Upper lobe of left lung (tissue), 6 donors: ENCODE results near the gene TP53I3. TPM values are rescaled to one million over a fixed set of nuclear protein-coding genes. Genes with fewer than 3 reads are reported as not detected.
"Not testable (repeated sequence)": the region's sequence is repeated elsewhere in the genome, so short reads cannot be mapped to it uniquely, and the experiment has no call there.

Experiments used
- ATAC-seq, 2 donors: fragments of 200-7000 bp; cut with Tn5 transposase; one replicate each; pipeline ENCODE4 v1.9.1; 2022; ENCODE audit warnings: mild to moderate bottlenecking in 2 of 2, moderate library complexity in 2 of 2; ENCODE audit not compliant: low FRiP score in 2 of 2
- DNase-seq, 2 donors: peaks; one replicate each; pipeline ENCODE4 v3.0.0-alpha.2; 2019 to 2020
- H3K27ac ChIP-seq, 4 donors: fragments of 200-600 bp; sonication (generic); one replicate each; pipeline ENCODE4 v1.5.1; 2016 to 2019
- H3K27me3 ChIP-seq, 4 donors: fragments of 200-600 bp; sonication (generic); one replicate each; pipeline ENCODE4 v1.5.1; 2017 to 2019
- H3K36me3 ChIP-seq, 4 donors: fragments of 200-600 bp; sonication (generic); one replicate each; pipeline ENCODE4 v1.5.1; 2016 to 2019
- H3K4me1 ChIP-seq, 4 donors: fragments of 200-600 bp; sonication (generic); one replicate each; pipeline ENCODE4 v1.5.1; 2018 to 2019
- H3K4me3 ChIP-seq, 4 donors: fragments of 200-600 bp; sonication (generic); one replicate each; pipeline ENCODE4 v1.5.1; 2017 to 2019; ENCODE audit warnings: mild to moderate bottlenecking in 2 of 4, moderate library complexity in 1 of 4
- H3K9me3 ChIP-seq, 4 donors: fragments of 200-600 bp; sonication (generic); one replicate each; pipeline ENCODE4 v1.5.1; 2018 to 2019
- EP300 ChIP-seq, 4 donors: sonication (generic); formaldehyde crosslinking; IDR thresholded peaks; one replicate each; pipeline ENCODE4 v1.5.1; 2017; ENCODE audit warnings: antibody characterized with exemption in 4 of 4, control low read depth in 2 of 4
- POLR2A ChIP-seq, 4 donors: fragments of 450-650 bp; IDR thresholded peaks; one replicate each; pipeline ENCODE4 v1.5.1; 2016 to 2017; ENCODE audit warnings: antibody characterized with exemption in 4 of 4, mild to moderate bottlenecking in 2 of 4
- POLR2AphosphoS5 ChIP-seq, 2 donors: sonication (generic); formaldehyde crosslinking; IDR thresholded peaks; one replicate each; pipeline ENCODE4 v1.5.1; 2017; ENCODE audit warnings: antibody characterized with exemption in 2 of 2
- WGBS, 2 donors: methylation state at CpG; one replicate each; pipeline ENCODE4 v1.1.5; 2017 to 2018; 5-methylcytosine and 5-hydroxymethylcytosine counted together
- total RNA-seq, 6 donors: library from RNA; depleted of rRNA in 4 of 6; stranded (reverse); fragments of >200 nt in 4 of 6; gene quantifications; one replicate each; pipeline versions ENCODE4 v1.1.0 to v1.2.1, GENCODE V29; 2016 to 2021
- TF ChIP-seq, protein P1 (sequence below), 6 experiments: fragments of 450-650 bp in 4 of 6; fragments of 200-600 bp in 2 of 6; sonication (generic) in 2 of 6; IDR thresholded peaks; one replicate each; pipeline ENCODE4 v1.5.1; 2016 to 2019; ENCODE audit warnings: antibody characterized with exemption in 6 of 6
- donor health status: DM: no; HTN: no; CAD: no; lungs with moderate emphysema.
- donor health status: DM: no; HTN: yes; CAD: no; lungs with severe emphysema.

Gene TP53I3
- total RNA-seq, 6 donors from 2014 or later, result 27.0 to 110 (median 69.6) TPM

GRCh38 chr2:24117902-24118301 is 33.3 kb upstream of the TP53I3 start:
- H3K36me3 ChIP-seq, result no peaks in the 10 kb centered on the region
- H3K4me3 ChIP-seq, result no peak overlapping the region
- 77 to 83% methylated on average over 1 of the region's 1 CpG for WGBS, 2 donors
- no peak overlapping the region for H3K27ac ChIP-seq
- DNase-seq, result no peak
- H3K27me3 ChIP-seq, result no peaks in the 10 kb centered on the region
- ATAC-seq, result no peak
- peaks cover 0 to 5% (median 0%) of the 10 kb centered on the region in 4 donors for H3K9me3 ChIP-seq
- peaks cover 5 to 10% (median 5%) of the 10 kb centered on the region in 4 donors for H3K4me1 ChIP-seq
- TF ChIP-seq POLR2AphosphoS5 (IDR thresholded peaks at IDR 0.05) (no peak), POLR2A (IDR thresholded peaks at IDR 0.05) (no peak), EP300 (IDR thresholded peaks at IDR 0.05) (no peak)
- TF ChIP-seq, protein P1, sequence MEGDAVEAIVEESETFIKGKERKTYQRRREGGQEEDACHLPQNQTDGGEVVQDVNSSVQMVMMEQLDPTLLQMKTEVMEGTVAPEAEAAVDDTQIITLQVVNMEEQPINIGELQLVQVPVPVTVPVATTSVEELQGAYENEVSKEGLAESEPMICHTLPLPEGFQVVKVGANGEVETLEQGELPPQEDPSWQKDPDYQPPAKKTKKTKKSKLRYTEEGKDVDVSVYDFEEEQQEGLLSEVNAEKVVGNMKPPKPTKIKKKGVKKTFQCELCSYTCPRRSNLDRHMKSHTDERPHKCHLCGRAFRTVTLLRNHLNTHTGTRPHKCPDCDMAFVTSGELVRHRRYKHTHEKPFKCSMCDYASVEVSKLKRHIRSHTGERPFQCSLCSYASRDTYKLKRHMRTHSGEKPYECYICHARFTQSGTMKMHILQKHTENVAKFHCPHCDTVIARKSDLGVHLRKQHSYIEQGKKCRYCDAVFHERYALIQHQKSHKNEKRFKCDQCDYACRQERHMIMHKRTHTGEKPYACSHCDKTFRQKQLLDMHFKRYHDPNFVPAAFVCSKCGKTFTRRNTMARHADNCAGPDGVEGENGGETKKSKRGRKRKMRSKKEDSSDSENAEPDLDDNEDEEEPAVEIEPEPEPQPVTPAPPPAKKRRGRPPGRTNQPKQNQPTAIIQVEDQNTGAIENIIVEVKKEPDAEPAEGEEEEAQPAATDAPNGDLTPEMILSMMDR (IDR thresholded peaks at IDR 0.05), result no peak

DNA sequence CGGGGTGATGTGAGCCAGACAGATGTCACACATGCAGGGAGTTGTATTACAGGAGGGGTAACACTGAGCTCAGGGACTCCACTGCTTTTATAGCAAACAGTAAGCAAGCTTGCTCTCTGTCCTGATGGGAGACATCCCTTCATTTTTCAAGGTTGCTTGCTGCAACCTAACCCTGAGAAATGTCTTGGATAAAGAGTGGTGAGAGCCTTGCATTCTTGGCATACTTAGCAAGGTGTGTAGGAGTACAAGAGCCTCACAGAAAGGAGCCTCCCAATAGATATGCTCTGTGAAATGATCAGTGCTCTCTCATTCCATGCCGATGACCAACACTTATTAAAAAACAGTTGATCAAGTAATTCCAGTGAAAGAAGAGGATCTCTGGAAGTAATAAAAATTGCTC is 30.4 kb upstream of the TP53I3 start:
- no peaks in the 10 kb centered on the region for H3K36me3 ChIP-seq
- H3K27ac ChIP-seq, result no peak overlapping the region
- no peak overlapping the region for H3K4me3 ChIP-seq
- DNase-seq (no peak), ATAC-seq (no peak)
- H3K4me1 ChIP-seq, result peaks cover 0 to 3% (median 0%) of the 10 kb centered on the region in 4 donors
- H3K9me3 ChIP-seq, result peaks cover 0 to 5% (median 0%) of the 10 kb centered on the region in 4 donors
- TF ChIP-seq EP300 (IDR thresholded peaks at IDR 0.05), result no peak
- TF ChIP-seq POLR2A (IDR thresholded peaks at IDR 0.05), result no peak
- TF ChIP-seq, protein P1 (IDR thresholded peaks at IDR 0.05), result no peak
- no peak for TF ChIP-seq POLR2AphosphoS5 (IDR thresholded peaks at IDR 0.05)
- no peaks in the 10 kb centered on the region for H3K27me3 ChIP-seq
- 36 to 41% methylated on average over 2 of the region's 2 CpGs for WGBS, 2 donors

GRCh38 chr2:24111407-24111901 is 26.8 kb upstream of the TP53I3 start:
- DNase-seq, result no peak
- Histone ChIP-seq H3K36me3 (no peaks in the 10 kb centered on the region), H3K9me3 (peaks cover 0 to 5% (median 0%) of the 10 kb centered on the region in 4 donors), H3K4me1 (peaks cover 0 to 3% (median 0%) of the 10 kb centered on the region in 4 donors), H3K27ac (no peak overlapping the region), H3K4me3 (no peak overlapping the region), H3K27me3 (no peaks in the 10 kb centered on the region)
- WGBS, 2 donors, result 36 to 50% methylated on average over 2 of the region's 2 CpGs
- TF ChIP-seq EP300 (IDR thresholded peaks at IDR 0.05), result no peak
- TF ChIP-seq POLR2AphosphoS5 (IDR thresholded peaks at IDR 0.05), result no peak
- TF ChIP-seq, protein P1 (IDR thresholded peaks at IDR 0.05), result no peak
- TF ChIP-seq POLR2A (IDR thresholded peaks at IDR 0.05), result no peak
- no peak for ATAC-seq

- peak in 1 of 2 donors; percentile 65 for ATAC-seq
- TF ChIP-seq EP300 (IDR thresholded peaks at IDR 0.05) (no peak), POLR2A (IDR thresholded peaks at IDR 0.05) (no peak), POLR2AphosphoS5 (IDR thresholded peaks at IDR 0.05) (no peak)
- TF ChIP-seq, protein P1 (IDR thresholded peaks at IDR 0.05), result no peak
- WGBS, 2 donors, result 64 to 86% methylated on average over 6 to 7 of the region's 7 CpGs
Measured at GRCh38 chr2:24110660-24111303, 26.1 kb upstream of the TP53I3 start.

DNA sequence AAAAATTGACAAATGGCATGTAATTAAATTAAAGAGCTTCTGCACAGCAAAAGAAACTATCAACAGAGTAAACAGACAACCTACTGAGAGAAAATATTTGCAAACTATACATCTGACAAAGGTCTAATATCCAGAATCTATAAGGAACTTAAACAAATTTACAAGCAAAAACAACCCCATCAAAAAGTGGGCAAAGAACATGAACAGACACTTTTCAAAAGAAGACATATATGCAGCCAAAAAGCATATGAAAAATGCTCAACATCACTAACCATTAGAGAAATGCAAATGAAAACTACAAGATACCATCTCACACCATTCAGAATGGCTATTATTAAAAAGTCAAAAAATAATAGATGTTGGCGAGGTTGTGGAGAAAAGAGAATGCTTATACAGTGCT is 24.8 kb upstream of the TP53I3 start:
- whole genome bisulfite sequencing, 2 donors, result 97 to 100% methylated on average over 1 of the region's 1 CpG
- H3K27me3 ChIP-seq, H3K4me1 ChIP-seq, H3K27ac ChIP-seq, DNase-seq, H3K36me3 ChIP-seq, H3K4me3 ChIP-seq, ATAC-seq, H3K9me3 ChIP-seq: not testable (repeated sequence)

More at GRCh38 chr2:24110660-24111303, 26.1 kb upstream of the TP53I3 start:
- Histone ChIP-seq H3K4me3 (no peak overlapping the region), H3K27me3 (no peaks in the 10 kb centered on the region), H3K9me3 (peaks cover 0 to 5% (median 0%) of the 10 kb centered on the region in 4 donors), H3K4me1 (peaks cover 0 to 3% (median 0%) of the 10 kb centered on the region in 4 donors), H3K27ac (no peak overlapping the region), H3K36me3 (no peaks in the 10 kb centered on the region)
- DNase-seq, result no peak
